Suprapubic skin (tissue), 4 donors: ENCODE measurements around the gene CLDN4.

Source experiments
- POLR2A ChIP-seq, 2 donors: fragments of 450-650 bp; IDR thresholded peaks; one replicate each; pipeline ENCODE4 v1.6.1; 2017; ENCODE audit warnings: antibody characterized with exemption in 2 of 2, mild to moderate bottlenecking in 2 of 2, moderate library complexity in 2 of 2
- POLR2AphosphoS5 ChIP-seq, 3 donors: sonication (generic); formaldehyde crosslinking; IDR thresholded peaks; one replicate each; pipeline ENCODE4 v1.6.1; 2017; ENCODE audit warnings: antibody characterized with exemption in 3 of 3
- TF ChIP-seq, protein P1 (sequence below), 2 donors: fragments of 200-600 bp in 1 of 2; fragments of 450-650 bp in 1 of 2; sonication (generic) in 1 of 2; IDR thresholded peaks; one replicate each; pipeline ENCODE4 v1.5.1; 2016 to 2019; ENCODE audit warnings: antibody characterized with exemption in 2 of 2, mild to moderate bottlenecking in 1 of 2, moderate library complexity in 1 of 2

DNA sequence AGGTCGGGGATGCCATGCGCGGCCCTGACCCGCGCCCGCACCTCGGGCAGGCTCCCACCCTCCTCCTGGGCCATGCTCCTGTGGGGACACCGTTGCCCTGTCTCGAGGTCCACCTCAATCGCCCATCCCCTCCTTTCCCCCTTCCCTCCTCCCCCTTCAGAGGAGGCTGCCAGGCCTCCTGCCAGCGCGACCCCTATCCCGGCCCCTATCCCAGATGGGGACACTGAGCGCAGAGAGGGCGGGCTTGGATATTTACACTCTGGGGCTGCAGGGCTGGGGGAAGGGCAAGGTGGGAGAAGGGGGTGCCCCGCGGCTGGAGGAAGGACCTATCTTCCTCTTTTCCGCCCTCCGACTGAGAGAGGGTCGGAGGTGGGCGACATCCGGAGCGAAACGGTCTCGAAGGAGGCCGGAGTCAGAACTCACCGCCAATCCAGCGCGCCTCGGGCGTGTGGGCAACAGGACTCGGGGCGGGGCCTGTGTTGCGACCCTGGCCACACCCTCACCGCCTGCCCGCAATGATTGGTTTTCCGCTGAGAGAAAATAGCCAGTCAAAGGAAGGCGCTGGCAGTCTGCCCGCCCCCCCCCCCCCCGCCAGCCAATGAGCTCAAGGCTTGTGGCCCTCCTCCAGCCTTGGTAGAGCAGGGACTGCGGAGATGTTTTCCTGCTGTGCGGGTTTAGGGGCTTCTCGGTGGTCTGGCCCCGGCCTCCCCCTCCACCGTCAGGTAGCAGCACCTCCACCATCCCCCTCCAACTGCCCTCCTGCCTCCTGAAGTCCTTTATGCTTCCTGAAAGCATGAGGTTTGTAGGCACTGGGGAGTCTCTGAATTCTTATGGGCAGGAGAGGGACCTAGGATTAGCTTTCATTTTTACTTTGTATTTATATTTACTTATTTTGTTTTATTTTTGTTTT is 11.5 kb downstream of the CLDN4 start, which contains the start of gene METTL27:
- TF ChIP-seq, protein P1, sequence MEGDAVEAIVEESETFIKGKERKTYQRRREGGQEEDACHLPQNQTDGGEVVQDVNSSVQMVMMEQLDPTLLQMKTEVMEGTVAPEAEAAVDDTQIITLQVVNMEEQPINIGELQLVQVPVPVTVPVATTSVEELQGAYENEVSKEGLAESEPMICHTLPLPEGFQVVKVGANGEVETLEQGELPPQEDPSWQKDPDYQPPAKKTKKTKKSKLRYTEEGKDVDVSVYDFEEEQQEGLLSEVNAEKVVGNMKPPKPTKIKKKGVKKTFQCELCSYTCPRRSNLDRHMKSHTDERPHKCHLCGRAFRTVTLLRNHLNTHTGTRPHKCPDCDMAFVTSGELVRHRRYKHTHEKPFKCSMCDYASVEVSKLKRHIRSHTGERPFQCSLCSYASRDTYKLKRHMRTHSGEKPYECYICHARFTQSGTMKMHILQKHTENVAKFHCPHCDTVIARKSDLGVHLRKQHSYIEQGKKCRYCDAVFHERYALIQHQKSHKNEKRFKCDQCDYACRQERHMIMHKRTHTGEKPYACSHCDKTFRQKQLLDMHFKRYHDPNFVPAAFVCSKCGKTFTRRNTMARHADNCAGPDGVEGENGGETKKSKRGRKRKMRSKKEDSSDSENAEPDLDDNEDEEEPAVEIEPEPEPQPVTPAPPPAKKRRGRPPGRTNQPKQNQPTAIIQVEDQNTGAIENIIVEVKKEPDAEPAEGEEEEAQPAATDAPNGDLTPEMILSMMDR (IDR thresholded peaks at IDR 0.05), result no peak
- TF ChIP-seq POLR2A (IDR thresholded peaks at IDR 0.05), result peak in 1 of 2 donors; percentile 46
- TF ChIP-seq POLR2AphosphoS5 (IDR thresholded peaks at IDR 0.05), result peak in 2 of 3 donors; percentile 13 to 23
